Fibroblast of gingiva (primary cell): Measurements from ENCODE around the gene RALGAPA2.
"Not testable (repeated sequence)": the region's sequence is repeated elsewhere in the genome, so short reads cannot be mapped to it uniquely, and the experiment has no call there.

Experiments
- DNase-seq: peaks from one replicate; pipeline ENCODE4 v3.0.0-alpha.2; 2011; ENCODE audit warnings: low read depth

Gene RALGAPA2

GRCh38 chr20:20573797-20574196 is 138.6 kb downstream of the RALGAPA2 start:
- DNase-seq: no peak

- peak; percentile 2 for DNase-seq
Observed at GRCh38 chr20:20571068-20571780, 141.2 kb downstream of the RALGAPA2 start.

- DNase-seq: peak; percentile 39
Observed at GRCh38 chr20:20568604-20569205, 143.7 kb downstream of the RALGAPA2 start.

GRCh38 chr20:20567712-20568111 is 144.7 kb downstream of the RALGAPA2 start:
- no peak for DNase-seq

- no peak for DNase-seq
Observed at GRCh38 chr20:20566516-20566915, 145.9 kb downstream of the RALGAPA2 start.

- DNase-seq: no peak
Observed at GRCh38 chr20:20564279-20564678, 148.2 kb downstream of the RALGAPA2 start.

- DNase-seq: no peak
Observed at GRCh38 chr20:20562507-20562906, 149.9 kb downstream of the RALGAPA2 start.

GRCh38 chr20:20561841-20562240 is 150.6 kb downstream of the RALGAPA2 start:
- DNase-seq: no peak

GRCh38 chr20:20561172-20561571 is 151.3 kb downstream of the RALGAPA2 start:
- DNase-seq: no peak

- no peak for DNase-seq
Observed at GRCh38 chr20:20557406-20557805, 155.0 kb downstream of the RALGAPA2 start.

GRCh38 chr20:20555838-20556237 is 156.6 kb downstream of the RALGAPA2 start:
- DNase-seq: no peak

GRCh38 chr20:20554951-20555350 is 157.5 kb downstream of the RALGAPA2 start:
- no peak for DNase-seq

- DNase-seq: no peak
Observed at GRCh38 chr20:20553541-20553940, 158.9 kb downstream of the RALGAPA2 start.

GRCh38 chr20:20552076-20552475 is 160.4 kb downstream of the RALGAPA2 start:
- DNase-seq: no peak

GRCh38 chr20:20551409-20551808 is 161.0 kb downstream of the RALGAPA2 start:
- no peak for DNase-seq

- DNase-seq: peak; percentile 57
Observed at GRCh38 chr20:20549704-20550103, 162.7 kb downstream of the RALGAPA2 start.

GRCh38 chr20:20549267-20549612 is 163.2 kb downstream of the RALGAPA2 start:
- no peak for DNase-seq

GRCh38 chr20:20548527-20549266 is 163.7 kb downstream of the RALGAPA2 start:
- no peak for DNase-seq

- DNase-seq: no peak
Observed at GRCh38 chr20:20547876-20548266, 164.6 kb downstream of the RALGAPA2 start.

GRCh38 chr20:20547221-20547875 is 165.1 kb downstream of the RALGAPA2 start:
- DNase-seq: no peak

- DNase-seq: no peak
Observed at GRCh38 chr20:20546402-20546801, 166.0 kb downstream of the RALGAPA2 start.

- not testable (repeated sequence) for DNase-seq
Observed at GRCh38 chr20:20543348-20543747, 169.1 kb downstream of the RALGAPA2 start.
